Endothelial cell of umbilical vein (primary cell): ENCODE measurements around the gene RBM27. TPM values are rescaled to one million over a fixed set of nuclear protein-coding genes. Genes with fewer than 3 reads are reported as not detected.

Experiments used
- BruUV-seq: library from RNA; stranded (reverse); fragments of 400-500 nt; replicated peaks from 2 replicates; lab custom pipeline; 2021; lab: Mats Ljungman, UMichigan
- CTCF ChIA-PET: fragments of 300-600, 350-600 bp; sonication (Branson Sonifier 250); formaldehyde crosslinking; loops from one replicate; lab custom pipeline; 2021; ENCODE audit warnings: antibody characterized with exemption, inconsistent platforms; lab: Charles Lee
- POLR2A ChIA-PET: fragments of 300-600, 350-600 bp; sonication (Branson Sonifier 250); formaldehyde crosslinking; loops from one replicate; lab custom pipeline; 2021; ENCODE audit warnings: antibody characterized with exemption, inconsistent platforms; lab: Charles Lee
- DNase-seq: peaks from one replicate; pipeline ENCODE4 v3.0.0-alpha.2; 2011; ENCODE audit warnings: low read depth, low spot score
- FAIRE-seq: peaks from 2 replicates; lab custom pipeline; 2011; peaks lifted over from hg19 to GRCh38; lab: Jason Lieb, UNC
- H2AFZ ChIP-seq: 2 replicates; pipeline ENCODE4 v1.6.0; 2012; ENCODE audit warnings: low read depth, low read length, control low read depth, inconsistent platforms
- H3K27ac ChIP-seq: 2 replicates; pipeline ENCODE4 v1.5.1; 2011; ENCODE audit warnings: low read depth, mild to moderate bottlenecking, control low read depth, low read length, moderate library complexity; ENCODE audit not compliant: insufficient read depth
- H3K27me3 ChIP-seq, 2 experiments: 2 replicates each; pipeline versions ENCODE4 v1.6.0 to v1.6.1; 2011; ENCODE audit warnings: low read length in 2 of 2, mixed read lengths in 1 of 2; ENCODE audit not compliant: control insufficient read depth in 2 of 2, insufficient read depth in 2 of 2
- H3K36me3 ChIP-seq, 2 experiments: 2 replicates in 1 of 2; 3 replicates in 1 of 2; pipeline ENCODE4 v1.5.1; 2011; ENCODE audit warnings: low read length in 2 of 2, mild to moderate bottlenecking in 1 of 2, moderate library complexity in 1 of 2; ENCODE audit not compliant: control insufficient read depth in 2 of 2, insufficient read depth in 2 of 2; ENCODE audit errors: extremely low read depth in 1 of 2
- H3K4me1 ChIP-seq: 3 replicates; pipeline ENCODE4 v1.5.1; 2011; ENCODE audit warnings: mild to moderate bottlenecking, low read length; ENCODE audit not compliant: control insufficient read depth, insufficient read depth; ENCODE audit errors: extremely low read depth
- H3K4me2 ChIP-seq: 2 replicates; pipeline ENCODE4 v1.6.1; 2011; ENCODE audit warnings: low read length, control low read depth, mixed read lengths; ENCODE audit not compliant: insufficient read depth
- H3K4me3 ChIP-seq, 3 experiments: fragments of 200-600 bp in 1 of 3; sonication (generic), shearing (Covaris generic) in 1 of 3; replicated peaks in 1 of 3; 2 replicates each; pipeline ENCODE4 v1.5.1; 2011 to 2016; ENCODE audit warnings: control low read depth in 3 of 3, low read length in 3 of 3, mild to moderate bottlenecking in 2 of 3, inconsistent platforms in 1 of 3, low read depth in 1 of 3, moderate library complexity in 1 of 3; ENCODE audit not compliant: insufficient read depth in 1 of 3
- H3K79me2 ChIP-seq: 2 replicates; pipeline ENCODE4 v1.6.0; 2012; ENCODE audit warnings: low read length, inconsistent platforms; ENCODE audit not compliant: control insufficient read depth, insufficient read depth
- H3K9ac ChIP-seq: replicated peaks from 2 replicates; pipeline ENCODE3; 2011; ENCODE audit warnings: low read length, control low read depth; ENCODE audit not compliant: insufficient read depth; ENCODE audit errors: extremely low read depth
- H3K9me1 ChIP-seq: replicated peaks from 3 replicates; pipeline ENCODE4 v1.6.0; 2011; ENCODE audit warnings: mild to moderate bottlenecking, low read length; ENCODE audit not compliant: control insufficient read depth, insufficient read depth; ENCODE audit errors: extremely low read depth
- H3K9me3 ChIP-seq: replicated peaks from 2 replicates; pipeline ENCODE4 v1.5.1; 2012; ENCODE audit warnings: low read length, inconsistent platforms; ENCODE audit not compliant: control insufficient read depth, insufficient read depth
- H4K20me1 ChIP-seq: replicated peaks from 2 replicates; pipeline ENCODE3; 2011; ENCODE audit warnings: mild to moderate bottlenecking, low read length; ENCODE audit not compliant: control insufficient read depth, insufficient read depth; ENCODE audit errors: extremely low read depth
- CTCF ChIP-seq, 2 donors: IDR thresholded peaks; 1 replicate in 1 of 2; 2 replicates in 1 of 2; pipeline ENCODE4 v1.5.1; 2011; ENCODE audit warnings: low read length in 2 of 2, mild to moderate bottlenecking in 2 of 2, moderate library complexity in 2 of 2, control low read depth in 1 of 2, inconsistent platforms in 1 of 2, low read depth in 1 of 2; ENCODE audit not compliant: insufficient read depth in 1 of 2; ENCODE audit errors: extremely low read depth in 1 of 2
- EZH2 ChIP-seq: IDR thresholded peaks from 2 replicates; pipeline ENCODE4 v1.6.1; 2012; ENCODE audit warnings: borderline replicate concordance, low read depth, mild to moderate bottlenecking, moderate library complexity, low read length, inconsistent platforms; ENCODE audit not compliant: severe bottlenecking
- FOS ChIP-seq: IDR thresholded peaks from 2 replicates; pipeline ENCODE4 v1.6.1; 2011; ENCODE audit warnings: mild to moderate bottlenecking, low read length, moderate library complexity, borderline replicate concordance; ENCODE audit not compliant: insufficient read depth
- GATA2 ChIP-seq: IDR thresholded peaks from 2 replicates; pipeline ENCODE4 v1.7.0; 2011; ENCODE audit warnings: low read depth, mild to moderate bottlenecking, moderate library complexity, mixed read lengths, low read length; ENCODE audit not compliant: insufficient read length, insufficient read depth
- JUN ChIP-seq: IDR thresholded peaks from 2 replicates; pipeline ENCODE4 v1.6.1; 2011; ENCODE audit warnings: borderline replicate concordance, low read depth; ENCODE audit not compliant: insufficient read length, insufficient read depth
- MAX ChIP-seq: IDR thresholded peaks from 2 replicates; pipeline ENCODE4 v1.6.1; 2011; ENCODE audit not compliant: insufficient read depth, insufficient read length
- MYC ChIP-seq: IDR thresholded peaks from one replicate; pipeline ENCODE4 v1.6.1; 2011; ENCODE audit warnings: mild to moderate bottlenecking, low read depth, low read length
- POLR2A ChIP-seq: IDR thresholded peaks from 2 replicates; pipeline ENCODE4 v1.6.1; 2012; ENCODE audit warnings: low read depth, mild to moderate bottlenecking, control low read depth, low read length
- dilution Hi-C: fragments of 300-500 bp; cut with MboI; formaldehyde crosslinking; loops from one replicate; pipeline ENCODE4 v1.15.0; 2019; ENCODE audit warnings: low sequenced_read_pairs; ENCODE audit not compliant: extremely low pct_ligation_motif_present
- intact Hi-C: fragments of 100-400 bp; cut with micrococcal nuclease; formaldehyde crosslinking; loops from one replicate; pipeline ENCODE4 v1.10.0; 2022
- polyA plus RNA-seq, 4 experiments: library from polyadenylated mRNA; depleted of rRNA in 3 of 4; stranded (reverse) in 3 of 4; unstranded in 1 of 4; fragments of >200 nt; gene quantifications; 2 replicates each; pipeline versions ENCODE4 v1.2.1 to v1.2.3, GENCODE V29; 2011 to 2012; ENCODE audit warnings: missing spikeins in 1 of 4
- total RNA-seq: library from RNA; stranded (reverse); gene quantifications from 2 replicates; pipeline ENCODE4 v1.2.3, GENCODE V29; 2021

The RBM27 gene
- total and polyA plus RNA-seq, 2 donors (not counting 3 experiments of a cell fraction or from before 2014, with no cell fraction given): 6.3 to 17.7 TPM

GRCh38 chr5:146218168-146218567 is 14.8 kb downstream of the RBM27 start:
- intact Hi-C loops: no loop called here
- no TSS peak for BruUV-seq

GRCh38 chr5:146219243-146219642 is 15.8 kb downstream of the RBM27 start:
- Histone ChIP-seq H3K4me1 (no peaks in the 10 kb centered on the region), H3K9me3 (no peaks in the 10 kb centered on the region), H3K9ac (no peak overlapping the region), H2AFZ (no peak overlapping the region), H3K4me2 (no peak overlapping the region), H3K9me1 (no peaks in the 10 kb centered on the region), H3K27me3 (no peaks in the 10 kb centered on the region), H3K27ac (no peak overlapping the region), H4K20me1 (no peaks in the 10 kb centered on the region), H3K36me3 (peaks cover 4 to 6% of the 10 kb centered on the region in 2 experiments), H3K4me3 (no peak overlapping the region), H3K79me2 (peaks cover 56% of the 10 kb centered on the region)
- dilution Hi-C loops (no loop called here), intact Hi-C loops (no loop called here)
- DNase-seq (no peak), FAIRE-seq (no peak)
- ChIA-PET CTCF (interaction anchor here (0.6 kb wide), 1 partner anchor 12 kb away, joined by 4 read pairs; no protein-coding TSS in a partner anchor), POLR2A (no interaction called here)
- BruUV-seq: no TSS peak
- TF ChIP-seq MAX (no peak), GATA2 (no peak), CTCF (IDR thresholded peaks at IDR 0.05; ENCODE audit: extremely low read depth in 1 of 2, insufficient read depth in 1 of 2, low read depth in 1 of 2, low read length in 2 of 2) (no peak), FOS (no peak), POLR2A (no peak)

More at GRCh38 chr5:146218168-146218567, 14.8 kb downstream of the RBM27 start:
- no peak overlapping the region for H3K9ac ChIP-seq
- no peak overlapping the region for H2AFZ ChIP-seq
- H3K4me1 ChIP-seq: no peaks in the 10 kb centered on the region
- ChIA-PET POLR2A (no interaction called here), CTCF (no interaction called here)
- H3K27ac ChIP-seq: no peak overlapping the region
- peaks cover 4 to 6% of the 10 kb centered on the region in 2 experiments for H3K36me3 ChIP-seq
- H3K4me2 ChIP-seq: no peak overlapping the region
- no peak overlapping the region for H3K4me3 ChIP-seq
- FAIRE-seq (no peak), DNase-seq (no peak)
- no peak for TF ChIP-seq MYC
- TF ChIP-seq POLR2A: no peak
- no peak for TF ChIP-seq EZH2
- TF ChIP-seq JUN: no peak
- no peak for TF ChIP-seq FOS
- no peaks in the 10 kb centered on the region for H3K9me1 ChIP-seq
- no peaks in the 10 kb centered on the region for H3K27me3 ChIP-seq
- no peaks in the 10 kb centered on the region for H4K20me1 ChIP-seq
- dilution Hi-C loops: no loop called here
- peaks cover 66% of the 10 kb centered on the region for H3K79me2 ChIP-seq
- no peaks in the 10 kb centered on the region for H3K9me3 ChIP-seq
